HG03108 (cell line): ENCODE measurements around the gene SET.
"Not testable (repeated sequence)": the region's sequence is repeated elsewhere in the genome, so short reads cannot be mapped to it uniquely, and the experiment has no call there.

Experiments
- ATAC-seq: cut with Tn5 transposase; IDR thresholded peaks from one replicate; pipeline ENCODE4 v1.9.1; 2021; ENCODE audit warnings: moderate library complexity; ENCODE audit not compliant: unreplicated experiment

The SET gene

GRCh38 chr9:128685636-128686489, 3.2 kb upstream of the SET start:
- ATAC-seq: no peak

- ATAC-seq: no peak
These were observed 1.6 kb upstream of the SET start for GRCh38 chr9:128687453-128687852.

DNA sequence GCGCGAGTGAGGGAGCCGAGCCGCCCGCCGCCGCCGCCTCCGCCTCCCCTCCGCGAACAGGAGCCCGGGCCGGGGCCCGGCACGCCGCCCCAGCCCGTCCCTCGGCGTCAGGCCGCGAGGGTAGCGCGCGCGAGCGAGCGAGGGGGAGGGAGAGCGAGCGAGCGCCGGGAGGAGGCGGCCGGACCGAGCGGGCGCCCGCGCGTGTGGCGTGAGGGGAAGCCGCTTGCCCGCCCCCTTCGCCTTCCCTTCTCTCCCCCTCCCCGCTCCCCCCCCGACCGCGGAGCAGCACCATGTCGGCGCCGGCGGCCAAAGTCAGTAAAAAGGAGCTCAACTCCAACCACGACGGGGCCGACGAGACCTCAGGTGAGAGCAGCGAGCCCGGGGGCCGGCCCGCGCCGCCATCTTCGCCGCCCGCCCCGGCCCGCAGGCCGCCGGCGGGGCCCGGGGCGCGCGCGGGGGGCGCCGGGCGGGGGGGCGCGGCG, 312 bp downstream of the SET start:
- ATAC-seq: peak; percentile 1

- ATAC-seq: no peak
These were observed 1.0 kb downstream of the SET start for GRCh38 chr9:128689820-128690683.

GRCh38 chr9:128690684-128691034, 1.6 kb downstream of the SET start:
- no peak for ATAC-seq

- not testable (repeated sequence) for ATAC-seq
These were observed 4.7 kb downstream of the SET start for GRCh38 chr9:128693738-128694137.

DNA sequence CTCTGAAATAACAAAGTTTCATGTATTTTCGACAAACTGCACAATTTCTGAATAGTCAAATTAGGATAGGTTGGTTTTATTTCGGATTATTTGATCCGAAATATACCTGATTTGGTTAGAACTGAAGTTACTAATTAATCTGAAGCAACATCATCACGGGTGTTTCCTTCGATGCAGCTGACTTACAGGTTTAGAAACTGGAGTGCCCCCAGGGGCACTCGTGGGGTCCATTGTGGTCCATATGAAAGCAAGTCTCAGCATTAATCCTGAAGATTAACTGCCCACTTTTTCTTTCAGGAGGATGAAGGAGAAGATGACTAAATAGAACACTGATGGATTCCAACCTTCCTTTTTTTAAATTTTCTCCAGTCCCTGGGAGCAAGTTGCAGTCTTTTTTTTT, 5.3 kb downstream of the SET start:
- ATAC-seq: peak; percentile 36

- ATAC-seq: no peak
These were observed 8.1 kb downstream of the SET start for GRCh38 chr9:128696923-128697707.

DNA sequence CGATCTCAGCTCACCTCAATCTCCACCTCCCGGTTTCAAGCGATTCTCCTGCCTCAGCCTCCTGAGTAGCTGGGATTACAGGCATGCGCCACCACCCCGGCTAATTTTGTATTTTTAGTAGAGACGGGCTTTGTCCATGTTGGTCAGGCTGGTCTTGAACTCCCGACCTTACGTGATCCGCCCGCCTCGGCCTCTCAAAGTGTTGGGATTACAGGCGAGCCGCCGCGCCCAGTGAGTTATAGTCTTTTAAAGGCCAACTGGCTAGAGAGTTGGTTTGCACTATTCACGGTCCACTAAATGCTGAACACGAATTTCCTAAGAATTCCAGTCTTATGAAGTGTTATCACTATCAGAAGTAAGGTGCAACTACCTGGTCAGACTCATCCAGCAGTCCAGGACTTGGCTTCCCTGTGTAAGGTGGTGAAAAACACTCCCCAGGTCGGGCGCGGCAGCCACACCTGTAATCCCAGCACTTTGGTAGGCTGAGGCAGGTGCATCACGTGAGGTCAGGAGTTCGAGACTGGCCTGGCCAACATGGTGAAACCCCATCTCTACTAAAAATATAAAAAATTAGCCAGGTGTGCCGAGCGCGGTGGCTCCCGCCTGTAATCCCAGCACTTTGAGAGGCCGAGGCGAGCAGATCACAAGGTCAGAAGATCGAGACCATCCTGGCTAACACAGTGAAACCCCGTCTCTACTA, 10.2 kb downstream of the SET start:
- ATAC-seq: not testable (repeated sequence)

DNA sequence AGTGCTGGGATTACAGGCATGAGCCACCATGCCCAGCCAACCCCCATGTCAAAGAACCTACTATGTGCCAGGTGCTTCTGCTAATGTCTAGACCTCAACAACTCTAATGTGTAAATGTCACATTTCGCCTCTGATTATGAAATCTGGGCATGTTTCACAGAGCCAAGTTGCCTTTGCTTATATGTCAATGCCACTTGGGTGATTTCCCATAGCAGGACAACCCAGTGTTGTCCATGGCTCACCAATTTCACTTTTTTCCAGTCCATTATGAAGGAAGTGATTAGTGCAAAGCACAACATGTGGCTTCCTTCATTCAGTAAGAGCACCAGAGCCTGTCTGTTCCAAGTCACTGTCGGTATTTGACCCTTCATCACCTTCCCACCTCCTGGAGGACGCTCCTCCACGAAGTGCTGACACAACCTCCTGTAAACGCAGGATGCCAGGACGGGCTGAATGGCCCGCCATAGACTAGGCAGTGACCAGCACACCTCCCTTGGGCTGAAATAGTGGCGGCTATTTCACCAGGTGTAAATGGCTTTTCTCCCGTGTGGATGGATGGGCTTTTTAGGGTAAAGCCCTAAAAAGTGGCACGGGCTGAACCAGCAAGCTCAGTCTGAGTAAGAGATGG, 12.3 kb downstream of the SET start:
- ATAC-seq: no peak

DNA sequence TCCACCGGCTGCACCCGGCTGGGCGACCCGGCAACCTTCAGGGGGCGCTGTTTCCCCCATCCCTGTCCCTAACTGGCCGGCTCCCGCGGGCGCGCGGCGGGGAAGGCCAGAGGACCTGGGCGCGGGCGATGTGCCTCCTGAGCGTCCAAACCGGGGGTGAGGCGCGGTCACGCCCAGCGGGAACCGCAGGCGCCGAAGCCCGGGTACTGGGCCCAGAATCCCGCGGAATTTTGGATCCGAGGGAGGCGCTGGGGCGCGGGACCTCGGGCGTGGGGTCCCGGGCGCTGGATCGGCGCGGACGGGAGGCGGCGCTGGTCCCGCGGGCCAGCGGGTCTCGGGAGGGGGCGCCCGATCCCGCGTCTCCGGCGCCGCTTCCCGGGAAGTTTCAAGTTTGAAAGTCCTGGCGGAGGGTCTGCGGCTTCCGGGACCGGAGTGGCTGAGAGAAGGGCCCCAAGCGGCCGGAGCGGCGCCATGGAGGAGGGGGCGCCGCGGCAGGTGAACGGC, 13.5 kb downstream of the SET start, which contains the start of gene PKN3:
Gene PKN3, plus strand, starts transcription at position 59 of the 504 bp plus-strand sequence. Its CDS starts 413 bp downstream, at position 472.
- peak; percentile 68 for ATAC-seq

- ATAC-seq: no peak
These were observed 14.1 kb downstream of the SET start for GRCh38 chr9:128702949-128703615.

- ATAC-seq: no peak
These were observed 14.8 kb downstream of the SET start for GRCh38 chr9:128703616-128704355.

DNA sequence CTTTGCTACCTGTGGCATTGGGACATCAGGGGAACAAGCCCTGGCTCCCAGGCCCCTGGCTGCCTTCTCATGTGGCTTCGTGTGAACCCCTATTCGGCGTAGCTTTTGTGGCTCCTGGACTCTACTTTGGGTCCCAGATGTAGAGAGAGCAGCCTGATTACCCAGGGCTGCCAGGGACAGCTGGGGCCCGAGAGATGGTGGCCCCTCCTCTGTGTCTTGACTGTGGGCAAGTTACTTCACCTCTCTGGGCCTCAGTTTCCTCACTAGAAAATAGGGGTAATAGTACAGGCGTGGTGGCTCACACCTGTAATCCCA, 15.3 kb downstream of the SET start:
- ATAC-seq: no peak

- ATAC-seq: no peak
These were observed 16.3 kb downstream of the SET start for GRCh38 chr9:128705051-128705965.

DNA sequence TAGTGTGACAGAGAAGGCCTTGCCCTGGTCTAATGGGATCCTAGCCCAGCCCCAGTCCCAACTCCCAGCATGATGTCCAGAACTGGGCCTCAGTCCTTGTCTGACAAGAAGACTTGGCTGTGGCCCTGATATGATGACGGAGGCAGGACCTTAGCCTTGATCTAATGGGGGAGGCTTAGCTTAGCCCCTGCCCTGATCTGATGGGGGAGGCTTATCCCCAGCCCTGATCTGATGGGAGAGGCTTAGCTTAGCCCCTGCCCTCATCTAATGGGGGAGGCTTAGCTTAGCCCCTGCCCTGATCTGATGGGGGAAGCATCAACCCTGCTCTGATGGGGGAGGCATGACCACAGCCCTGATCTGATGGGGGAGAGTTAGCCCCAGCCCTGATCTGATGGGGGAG, 17.0 kb downstream of the SET start:
- no peak for ATAC-seq

DNA sequence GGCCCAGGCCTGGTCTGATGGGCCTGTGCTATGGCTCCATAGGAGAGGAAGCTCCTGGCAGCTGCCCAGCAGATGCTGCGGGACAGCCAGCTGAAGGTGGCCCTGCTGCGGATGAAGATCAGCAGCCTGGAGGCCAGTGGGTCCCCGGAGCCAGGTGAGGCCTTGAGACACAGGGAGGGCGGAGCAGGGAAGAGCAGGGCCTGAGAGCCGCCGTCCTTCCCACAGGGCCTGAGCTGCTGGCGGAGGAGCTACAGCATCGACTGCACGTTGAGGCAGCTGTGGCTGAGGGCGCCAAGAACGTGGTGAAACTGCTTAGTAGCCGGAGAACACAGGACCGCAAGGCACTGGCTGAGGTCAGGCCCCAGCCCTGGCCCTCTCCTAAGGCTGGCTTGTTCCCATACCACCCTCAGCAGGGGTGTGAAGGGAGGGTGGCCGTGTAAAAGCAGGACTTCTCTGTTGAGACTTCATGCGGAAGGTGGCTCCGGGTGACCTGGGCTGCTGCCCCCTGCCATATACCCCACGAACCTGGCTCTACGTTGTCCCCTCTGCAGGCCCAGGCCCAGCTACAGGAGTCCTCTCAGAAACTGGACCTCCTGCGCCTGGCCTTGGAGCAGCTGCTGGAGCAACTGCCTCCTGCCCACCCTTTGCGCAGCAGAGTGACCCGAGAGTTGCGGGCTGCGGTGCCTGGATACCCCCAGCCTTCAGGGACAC, 17.8 kb downstream of the SET start:
- ATAC-seq: no peak
